Measurements from ENCODE around the gene ACOXL. TPM values are rescaled to one million over a fixed set of nuclear protein-coding genes. Genes with fewer than 3 reads are reported as not detected.

Gene ACOXL
- total RNA-seq, 3 donors from 2014 or later (not counting 1 experiment from before 2014, with no cell fraction given): not detected

- H3K36me3 Mint-ChIP-seq: no peaks in the 10 kb centered on the region
- no peak for DNase-seq
- no peaks in the 10 kb centered on the region for H3K4me1 Mint-ChIP-seq
- H3K27ac Mint-ChIP-seq: no peak overlapping the region
- TF ChIP-seq CTCF (IDR thresholded peaks at IDR 0.05): no peak
- no peak overlapping the region for H3K4me3 Mint-ChIP-seq
- ATAC-seq: no peak
- no peaks in the 10 kb centered on the region for H3K9me3 Mint-ChIP-seq
- Histone ChIP-seq H3K27me3 (ENCODE audit: control insufficient read depth, insufficient read depth, low read length) (no peaks in the 10 kb centered on the region), H3K4me3 (ENCODE audit: low read length) (no peak overlapping the region), H3K9me3 (ENCODE audit: control insufficient read depth, insufficient read depth, low read length) (no peaks in the 10 kb centered on the region), H3K4me1 (ENCODE audit: control insufficient read depth, insufficient read depth, low read length) (no peaks in the 10 kb centered on the region), H3K27ac (ENCODE audit: low read length) (no peak overlapping the region), H3K36me3 (ENCODE audit: control insufficient read depth, insufficient read depth, low read length) (no peaks in the 10 kb centered on the region)
- 96% methylated on average over 2 of the region's 2 CpGs for WGBS (ENCODE audit: insufficient coverage)
- peaks cover 6 to 18% of the 10 kb centered on the region in 2 donors for H3K27me3 Mint-ChIP-seq (ENCODE audit: low read depth in 2 of 2)
- intact Hi-C loops (cut with micrococcal nuclease): no loop called here
Observed at GRCh38 chr2:111094691-111095090, 362.3 kb downstream of the ACOXL start.

- DNase-seq: no peak
- no peaks in the 10 kb centered on the region for H3K36me3 ChIP-seq (ENCODE audit: control insufficient read depth, insufficient read depth, low read length)
- WGBS (ENCODE audit: insufficient coverage): 94% methylated on average over 8 of the region's 8 CpGs
- intact Hi-C loops (cut with micrococcal nuclease): no loop called here
- H3K4me1 Mint-ChIP-seq: peaks cover 0 to 1% of the 10 kb centered on the region in 2 donors
- no peaks in the 10 kb centered on the region for H3K27me3 ChIP-seq (ENCODE audit: control insufficient read depth, insufficient read depth, low read length)
- no peak overlapping the region for H3K27ac ChIP-seq (ENCODE audit: low read length)
- peaks cover under 1% of the 10 kb centered on the region for H3K4me1 ChIP-seq (ENCODE audit: control insufficient read depth, insufficient read depth, low read length)
- peaks cover under 1 to 15% of the 10 kb centered on the region in 2 donors for H3K27me3 Mint-ChIP-seq (ENCODE audit: low read depth in 2 of 2)
- H3K36me3 Mint-ChIP-seq: no peaks in the 10 kb centered on the region
- no peaks in the 10 kb centered on the region for H3K9me3 Mint-ChIP-seq
- no peaks in the 10 kb centered on the region for H3K9me3 ChIP-seq (ENCODE audit: control insufficient read depth, insufficient read depth, low read length)
- H3K4me3 Mint-ChIP-seq: no peak overlapping the region
- H3K27ac Mint-ChIP-seq: no peak overlapping the region
- no peak overlapping the region for H3K4me3 ChIP-seq (ENCODE audit: low read length)
- ATAC-seq: no peak
- no peak for TF ChIP-seq CTCF (IDR thresholded peaks at IDR 0.05)
Observed at GRCh38 chr2:111095434-111095833, 363.1 kb downstream of the ACOXL start.

GRCh38 chr2:111099402-111099801, 367.0 kb downstream of the ACOXL start:
- peaks cover 4% of the 10 kb centered on the region for H3K4me1 ChIP-seq (ENCODE audit: control insufficient read depth, insufficient read depth, low read length)
- DNase-seq: no peak
- no peak overlapping the region for H3K4me3 ChIP-seq (ENCODE audit: low read length)
- Mint-ChIP-seq H3K27ac (no peak overlapping the region), H3K4me1 (peaks cover 6 to 7% of the 10 kb centered on the region in 2 donors), H3K36me3 (no peaks in the 10 kb centered on the region), H3K27me3 (ENCODE audit: low read depth in 2 of 2) (peaks cover 3 to 9% of the 10 kb centered on the region in 2 donors), H3K9me3 (no peaks in the 10 kb centered on the region), H3K4me3 (no peak overlapping the region)
- H3K27me3 ChIP-seq (ENCODE audit: control insufficient read depth, insufficient read depth, low read length): no peaks in the 10 kb centered on the region
- 100% methylated on average over 3 of the region's 3 CpGs for WGBS (ENCODE audit: insufficient coverage)
- no peak for ATAC-seq
- TF ChIP-seq CTCF (IDR thresholded peaks at IDR 0.05): no peak
- H3K27ac ChIP-seq (ENCODE audit: low read length): no peak overlapping the region
- intact Hi-C loops (cut with micrococcal nuclease): no loop called here
- H3K9me3 ChIP-seq (ENCODE audit: control insufficient read depth, insufficient read depth, low read length): no peaks in the 10 kb centered on the region
- no peaks in the 10 kb centered on the region for H3K36me3 ChIP-seq (ENCODE audit: control insufficient read depth, insufficient read depth, low read length)

- Mint-ChIP-seq H3K27me3 (ENCODE audit: low read depth in 2 of 2) (peaks cover 5 to 11% of the 10 kb centered on the region in 2 donors), H3K36me3 (no peaks in the 10 kb centered on the region), H3K9me3 (no peaks in the 10 kb centered on the region), H3K4me3 (no peak overlapping the region), H3K4me1 (peaks cover 6 to 7% of the 10 kb centered on the region in 2 donors), H3K27ac (no peak overlapping the region)
- H3K36me3 ChIP-seq (ENCODE audit: control insufficient read depth, insufficient read depth, low read length): no peaks in the 10 kb centered on the region
- no peak overlapping the region for H3K4me3 ChIP-seq (ENCODE audit: low read length)
- no peaks in the 10 kb centered on the region for H3K27me3 ChIP-seq (ENCODE audit: control insufficient read depth, insufficient read depth, low read length)
- no peak for ATAC-seq
- H3K27ac ChIP-seq (ENCODE audit: low read length): no peak overlapping the region
- 75% methylated on average over 5 of the region's 5 CpGs for WGBS (ENCODE audit: insufficient coverage)
- H3K4me1 ChIP-seq (ENCODE audit: control insufficient read depth, insufficient read depth, low read length): peaks cover 4% of the 10 kb centered on the region
- DNase-seq: no peak
- no peaks in the 10 kb centered on the region for H3K9me3 ChIP-seq (ENCODE audit: control insufficient read depth, insufficient read depth, low read length)
- intact Hi-C loops (cut with micrococcal nuclease): no loop called here
- no peak for TF ChIP-seq CTCF (IDR thresholded peaks at IDR 0.05)
Observed at GRCh38 chr2:111100087-111100764, 367.9 kb downstream of the ACOXL start.

Measured in natural killer cell (primary cell).